ENCODE results near the gene CALHM4.
A peak's percentile ranks its signal among the peaks of the same experiment; 100 is the strongest.

Gene CALHM4

GRCh38 chr6:116528133-116528532, 25.4 kb upstream of the CALHM4 start:
- no peak for DNase-seq (ENCODE audit: low spot score)
- in situ Hi-C loops (cut with MboI; ENCODE audit: low sequenced_read_pairs, unreplicated experiment) = no loop called here
- no peak for TF ChIP-seq CTCF (IDR thresholded peaks at IDR 0.05; ENCODE audit: borderline replicate concordance, control extremely low read depth, extremely low read depth, insufficient read depth, missing control alignments)

DNA sequence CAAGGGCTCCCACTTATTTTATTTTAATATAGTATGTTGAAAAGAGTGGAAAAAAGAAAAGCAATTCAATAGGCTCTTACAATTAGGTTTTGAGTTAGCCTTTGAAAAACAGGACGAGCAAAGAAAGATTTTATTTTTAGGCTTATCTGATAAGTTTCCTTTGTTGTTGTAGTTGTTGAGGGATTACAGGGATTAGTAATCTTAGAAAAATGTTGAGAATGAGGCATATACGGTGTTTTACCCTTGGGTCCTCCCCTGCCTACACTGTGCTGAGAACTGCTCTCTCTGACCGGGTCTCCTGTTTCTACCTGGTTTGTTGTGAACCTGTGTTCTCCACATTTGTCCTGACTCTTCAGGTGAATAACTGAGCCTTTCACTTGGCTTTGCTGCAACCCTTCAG, 24.8 kb upstream of the CALHM4 start:
- in situ Hi-C loops (cut with MboI; ENCODE audit: low sequenced_read_pairs, unreplicated experiment) = no loop called here
- no peak for TF ChIP-seq CTCF (IDR thresholded peaks at IDR 0.05; ENCODE audit: borderline replicate concordance, control extremely low read depth, extremely low read depth, insufficient read depth, missing control alignments)

DNA sequence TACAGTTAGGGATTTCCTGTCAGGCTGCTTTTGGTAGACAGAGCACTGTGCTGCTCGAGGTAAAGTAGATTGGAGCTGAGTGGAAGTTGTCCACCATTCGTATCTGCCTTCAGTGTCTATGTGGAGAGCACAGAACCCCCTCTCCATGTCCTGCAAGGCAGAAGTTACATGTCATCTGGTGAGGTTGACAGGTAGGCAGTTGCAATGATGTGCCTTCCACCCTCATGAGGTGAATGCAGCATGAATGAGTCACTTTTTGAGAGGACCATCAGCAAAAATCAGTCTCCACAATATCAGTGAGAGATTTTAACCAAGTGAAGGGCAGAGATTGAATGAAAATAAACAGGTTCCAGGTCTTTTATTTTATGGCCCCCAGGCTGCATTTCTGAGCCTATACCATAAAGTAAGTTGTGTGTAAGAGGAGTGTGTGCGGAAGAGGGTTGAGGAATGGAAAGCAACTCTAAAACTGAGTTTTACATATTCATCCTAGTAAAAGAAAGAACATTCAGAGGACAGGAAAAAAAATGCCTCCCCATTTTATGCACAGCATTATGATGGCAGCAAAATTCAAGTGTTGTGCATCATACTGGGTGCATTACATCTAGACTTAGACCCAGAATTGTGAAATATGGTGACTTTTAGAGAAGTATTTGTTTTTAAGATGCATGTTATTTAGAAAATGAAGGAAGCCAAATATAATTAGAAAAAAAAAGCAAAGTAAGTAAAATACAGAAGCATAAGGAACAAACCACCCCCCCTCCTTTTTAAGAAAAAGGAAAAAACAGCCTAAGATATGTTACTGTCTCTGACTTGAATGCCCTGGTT, 23.9 kb upstream of the CALHM4 start:
- in situ Hi-C loops (cut with MboI; ENCODE audit: low sequenced_read_pairs, unreplicated experiment) = no loop called here
- no peak for DNase-seq (ENCODE audit: low spot score)
- TF ChIP-seq CTCF (IDR thresholded peaks at IDR 0.05; ENCODE audit: borderline replicate concordance, control extremely low read depth, extremely low read depth, insufficient read depth, missing control alignments) = no peak

More for the DNA sequence above, 24.8 kb upstream of the CALHM4 start:
- DNase-seq (ENCODE audit: low spot score) = no peak

DNA sequence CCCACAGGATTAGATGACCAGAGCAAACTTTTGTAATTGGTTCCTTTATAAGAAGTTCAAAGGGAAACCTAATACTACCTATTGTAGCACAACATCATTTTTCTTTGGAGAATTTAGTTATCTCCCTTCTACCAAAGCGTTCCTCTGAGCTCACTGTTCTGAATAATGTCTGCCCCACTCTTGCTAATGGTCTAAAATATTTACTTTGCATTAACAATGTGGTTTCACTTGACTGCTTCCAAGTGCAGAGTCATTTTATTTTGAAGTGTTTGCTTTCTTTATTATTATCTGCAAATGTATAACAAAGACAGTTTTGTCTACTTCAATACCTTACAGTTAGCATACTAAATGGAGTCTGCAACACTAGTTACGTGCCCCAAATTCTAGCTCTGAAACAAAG, 23.1 kb upstream of the CALHM4 start:
- TF ChIP-seq CTCF (IDR thresholded peaks at IDR 0.05; ENCODE audit: borderline replicate concordance, control extremely low read depth, extremely low read depth, insufficient read depth, missing control alignments) = no peak
- DNase-seq (ENCODE audit: low spot score) = no peak

DNA sequence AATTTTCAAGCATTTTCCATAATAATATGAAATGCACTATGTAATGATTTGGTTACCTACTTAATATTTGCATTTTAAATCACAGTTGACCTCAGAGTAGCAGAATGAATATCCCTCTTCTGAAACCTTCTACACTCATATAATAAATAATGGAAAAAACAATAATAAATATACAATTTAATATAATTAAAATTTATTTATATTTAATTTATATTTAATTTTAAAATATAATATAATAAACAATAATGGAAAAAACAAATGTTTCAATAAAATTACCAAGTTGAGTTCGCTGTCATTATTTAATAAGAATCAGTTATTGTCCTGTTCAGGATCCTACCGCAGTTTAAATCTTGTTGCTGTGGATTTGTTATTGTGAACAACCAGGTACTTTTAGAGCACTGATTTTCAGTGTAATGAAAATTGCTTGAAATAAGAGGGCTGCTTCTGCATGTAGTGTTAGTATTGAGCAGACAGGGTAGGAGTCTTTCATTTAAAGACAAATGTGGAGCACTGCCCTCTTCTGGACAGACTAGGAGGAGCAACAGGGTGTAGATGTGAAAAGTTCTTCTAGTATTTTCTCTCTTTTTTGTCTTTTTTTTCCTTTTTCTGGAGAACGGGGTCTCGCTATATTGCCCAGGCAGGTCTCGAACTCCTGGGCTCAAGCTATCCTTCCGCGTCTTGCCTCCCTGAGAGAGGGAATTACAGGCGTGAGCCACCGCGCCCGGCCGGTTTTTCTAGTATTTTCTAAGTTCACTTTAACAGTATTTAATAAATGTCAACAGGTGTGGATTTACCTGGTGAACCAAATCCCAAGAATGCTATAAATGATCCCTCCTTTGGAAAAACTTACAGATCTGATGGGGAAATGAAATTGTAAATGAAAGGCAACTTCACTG, 21.6 kb upstream of the CALHM4 start:
- TF ChIP-seq CTCF (IDR thresholded peaks at IDR 0.05; ENCODE audit: borderline replicate concordance, control extremely low read depth, extremely low read depth, insufficient read depth, missing control alignments) = peak; percentile 81
- in situ Hi-C loops (cut with MboI; ENCODE audit: low sequenced_read_pairs, unreplicated experiment) = no loop called here
- peak; percentile 54 for DNase-seq (ENCODE audit: low spot score)

More for the DNA sequence above, 23.1 kb upstream of the CALHM4 start:
- in situ Hi-C loops (cut with MboI; ENCODE audit: low sequenced_read_pairs, unreplicated experiment) = no loop called here

DNA sequence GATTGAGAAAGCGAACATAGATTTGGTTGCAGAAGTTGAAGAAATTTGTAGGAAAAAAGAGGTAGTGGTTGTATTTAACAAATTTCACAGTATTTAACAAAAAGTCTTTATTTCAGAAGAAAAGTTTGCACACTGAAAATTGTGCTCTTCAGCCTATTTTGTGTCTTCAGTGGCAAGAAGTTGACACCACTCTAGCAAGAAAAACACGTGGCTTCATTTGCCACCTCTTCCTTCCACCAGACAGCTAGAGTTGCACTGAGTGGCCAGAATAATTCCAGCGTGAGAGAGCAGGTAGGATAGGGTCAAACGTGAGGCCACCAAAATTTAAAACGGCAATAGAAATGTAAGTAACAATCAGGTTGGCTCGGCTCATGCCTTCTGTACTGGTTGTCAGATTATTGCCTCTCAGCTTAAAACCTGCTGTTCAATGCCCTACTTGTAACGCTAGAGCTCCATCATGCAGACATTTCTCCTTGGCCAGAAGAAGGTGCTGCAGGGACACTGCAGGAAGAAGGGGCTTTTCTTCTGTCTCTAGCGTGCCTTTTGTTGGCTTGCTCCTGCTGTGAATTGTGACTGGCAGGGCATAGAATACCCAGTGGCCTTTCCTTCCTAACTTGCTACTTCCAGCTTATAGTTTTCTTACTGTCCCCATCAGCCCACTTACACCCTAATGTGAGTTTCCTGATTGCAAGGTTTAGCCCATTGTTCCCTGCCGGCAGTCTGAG, 20.2 kb upstream of the CALHM4 start:
- in situ Hi-C loops (cut with MboI; ENCODE audit: low sequenced_read_pairs, unreplicated experiment) = no loop called here
- no peak for TF ChIP-seq CTCF (IDR thresholded peaks at IDR 0.05; ENCODE audit: borderline replicate concordance, control extremely low read depth, extremely low read depth, insufficient read depth, missing control alignments)
- DNase-seq (ENCODE audit: low spot score) = no peak

All from GM13976 (cell line).